ENCODE data around the gene CNIH3.

- TF ChIP-seq, protein P1, sequence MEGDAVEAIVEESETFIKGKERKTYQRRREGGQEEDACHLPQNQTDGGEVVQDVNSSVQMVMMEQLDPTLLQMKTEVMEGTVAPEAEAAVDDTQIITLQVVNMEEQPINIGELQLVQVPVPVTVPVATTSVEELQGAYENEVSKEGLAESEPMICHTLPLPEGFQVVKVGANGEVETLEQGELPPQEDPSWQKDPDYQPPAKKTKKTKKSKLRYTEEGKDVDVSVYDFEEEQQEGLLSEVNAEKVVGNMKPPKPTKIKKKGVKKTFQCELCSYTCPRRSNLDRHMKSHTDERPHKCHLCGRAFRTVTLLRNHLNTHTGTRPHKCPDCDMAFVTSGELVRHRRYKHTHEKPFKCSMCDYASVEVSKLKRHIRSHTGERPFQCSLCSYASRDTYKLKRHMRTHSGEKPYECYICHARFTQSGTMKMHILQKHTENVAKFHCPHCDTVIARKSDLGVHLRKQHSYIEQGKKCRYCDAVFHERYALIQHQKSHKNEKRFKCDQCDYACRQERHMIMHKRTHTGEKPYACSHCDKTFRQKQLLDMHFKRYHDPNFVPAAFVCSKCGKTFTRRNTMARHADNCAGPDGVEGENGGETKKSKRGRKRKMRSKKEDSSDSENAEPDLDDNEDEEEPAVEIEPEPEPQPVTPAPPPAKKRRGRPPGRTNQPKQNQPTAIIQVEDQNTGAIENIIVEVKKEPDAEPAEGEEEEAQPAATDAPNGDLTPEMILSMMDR (optimal IDR thresholded peaks at IDR 0.05 in 1 of 3, IDR thresholded peaks at IDR 0.05 in 1 of 3, conservative IDR thresholded peaks at IDR 0.05 in 1 of 3; ENCODE audit: extremely low read depth in 1 of 3, insufficient read depth in 2 of 3, low read length in 3 of 3), result no peak
- no peak for TF ChIP-seq EZH2 (IDR thresholded peaks at IDR 0.05; ENCODE audit: low read length)
Observed at GRCh38 chr1:224639426-224639975, 23.4 kb downstream of the CNIH3 start.

Data from keratinocyte (primary cell).